ENCODE data around the gene SNRNP48. TPM values are rescaled to one million over a fixed set of nuclear protein-coding genes. Genes with fewer than 3 reads are reported as not detected.

Gene SNRNP48
- total RNA-seq: 10 to 100 TPM in 2 of 4 donors, 1 to 10 TPM in 2; 7.9 to 12.4 (median 9.7) TPM

DNA sequence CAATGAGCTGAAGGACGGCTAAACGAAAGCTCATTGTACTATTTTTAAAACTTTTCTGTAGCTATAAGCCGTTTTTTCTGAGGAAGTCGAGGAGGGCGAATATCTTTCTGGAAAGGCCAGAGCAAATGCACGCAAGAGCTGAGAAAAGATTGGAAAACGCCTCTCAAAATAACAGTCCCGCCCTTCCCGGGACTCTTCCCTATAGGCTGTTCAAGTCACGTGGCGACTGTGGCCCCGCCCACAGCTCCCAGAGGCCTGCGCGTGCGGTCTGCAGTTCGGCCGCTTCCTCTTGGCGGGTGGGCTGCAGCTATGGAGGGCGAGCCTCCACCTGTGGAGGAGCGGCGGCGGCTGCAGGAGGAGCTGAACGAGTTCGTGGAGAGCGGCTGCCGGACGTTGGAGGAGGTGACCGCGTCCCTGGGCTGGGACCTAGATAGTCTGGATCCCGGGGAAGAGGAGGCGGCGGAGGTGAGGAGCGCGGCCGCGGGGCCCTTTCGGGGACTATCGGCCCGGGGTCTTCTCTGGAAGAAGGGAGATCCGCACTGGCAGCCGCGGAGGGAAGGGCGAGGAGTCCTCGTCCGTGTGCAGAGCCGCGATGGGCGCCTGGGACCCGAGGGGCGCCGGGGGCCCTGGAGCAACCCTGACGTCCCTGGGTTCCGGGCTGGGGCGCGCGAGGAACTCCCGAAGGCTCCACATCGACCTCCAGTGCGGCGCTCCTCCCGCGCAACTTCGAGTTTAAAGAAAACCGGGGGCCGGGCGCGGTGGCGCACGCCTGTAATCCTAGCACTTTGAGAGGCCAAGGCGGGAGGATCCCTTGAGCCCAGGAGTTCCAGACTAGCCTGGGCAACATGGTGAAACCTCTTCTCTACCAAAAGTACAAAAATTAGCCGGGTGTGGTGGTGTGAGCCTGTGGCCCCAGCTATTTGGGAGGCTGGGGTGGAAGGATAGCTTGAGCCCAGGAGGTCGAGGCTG, at the start of gene SNRNP48:
SNRNP48 (plus strand) TSS at position 250 of the 969 bp plus-strand sequence; CDS start at position 310, 60 bp downstream.
- H3K4me1 ChIP-seq: peaks cover 31% of the 10 kb centered on the region
- WGBS: under 1% methylated on average over 39 of the region's 72 CpGs

GRCh38 chr6:7540595-7540994, 49.4 kb upstream of the SNRNP48 start:
- TF ChIP-seq POLR2AphosphoS5 (IDR thresholded peaks at IDR 0.05) (peak in 1 of 3 donors; percentile 44), EP300 (IDR thresholded peaks at IDR 0.05) (no peak)
- no peaks in the 10 kb centered on the region for H3K9me3 ChIP-seq
- H3K4me3 ChIP-seq: peak overlapping the region; percentile 70
- peaks cover 32% of the 10 kb centered on the region for H3K4me1 ChIP-seq
- no peaks in the 10 kb centered on the region for H3K36me3 ChIP-seq
- peak overlapping the region; percentile 98 for H3K27ac ChIP-seq
- H3K27me3 ChIP-seq: peaks cover 54% of the 10 kb centered on the region
- 15% methylated on average over 17 of the region's 17 CpGs for WGBS
- DNase-seq (ENCODE audit: low spot score in 2 of 2): no peak

More for the DNA sequence above, at the start of gene SNRNP48:
- Histone ChIP-seq H3K9me3 (no peaks in the 10 kb centered on the region), H3K4me3 (peak within 1 kb of the TSS; percentile 69), H3K27me3 (no peaks in the 10 kb centered on the region), H3K36me3 (peaks cover 9% of the 10 kb centered on the region), H3K27ac (peak within 1 kb of the TSS; percentile 42)
- peak; percentile 96 to 98 for DNase-seq (ENCODE audit: low spot score in 2 of 2)
- TF ChIP-seq POLR2AphosphoS5 (IDR thresholded peaks at IDR 0.05): peak in 2 of 3 donors; percentile 67 to 88
- TF ChIP-seq POLR2A (IDR thresholded peaks at IDR 0.05): peak; percentile 41 to 44
- TF ChIP-seq CTCF (IDR thresholded peaks at IDR 0.05): no peak
- TF ChIP-seq EP300 (IDR thresholded peaks at IDR 0.05): no peak

DNA sequence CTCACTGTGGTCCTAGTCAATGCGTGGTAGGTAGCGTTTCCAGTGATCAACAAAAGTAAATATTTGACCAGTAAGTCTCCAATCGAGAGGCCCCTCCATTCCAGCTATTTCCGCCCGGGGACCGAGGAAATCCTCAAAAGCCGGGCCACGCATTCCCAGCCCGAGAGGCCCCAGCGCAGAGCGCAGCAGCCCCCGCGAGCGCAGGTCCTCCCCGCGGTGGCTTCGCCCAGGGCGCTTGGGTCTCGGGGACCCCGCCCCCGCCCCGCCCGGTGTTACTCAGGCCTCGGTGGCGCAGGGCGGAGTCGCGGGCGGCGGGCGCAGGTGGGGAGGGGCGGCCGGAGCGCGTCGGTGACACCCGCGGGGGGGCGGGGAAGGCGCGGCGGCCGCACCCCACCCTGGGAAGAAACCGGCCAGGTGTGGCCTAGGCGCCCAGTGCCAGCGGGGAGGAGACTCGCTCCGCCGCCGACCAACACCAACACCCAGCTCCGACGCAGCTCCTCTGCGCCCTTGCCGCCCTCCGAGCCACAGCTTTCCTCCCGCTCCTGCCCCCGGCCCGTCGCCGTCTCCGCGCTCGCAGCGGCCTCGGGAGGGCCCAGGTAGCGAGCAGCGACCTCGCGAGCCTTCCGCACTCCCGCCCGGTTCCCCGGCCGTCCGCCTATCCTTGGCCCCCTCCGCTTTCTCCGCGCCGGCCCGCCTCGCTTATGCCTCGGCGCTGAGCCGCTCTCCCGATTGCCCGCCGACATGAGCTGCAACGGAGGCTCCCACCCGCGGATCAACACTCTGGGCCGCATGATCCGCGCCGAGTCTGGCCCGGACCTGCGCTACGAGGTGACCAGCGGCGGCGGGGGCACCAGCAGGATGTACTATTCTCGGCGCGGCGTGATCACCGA, 48.6 kb upstream of the SNRNP48 start, which contains the start of gene DSP:
DSP (plus strand) TSS at position 497 of the 890 bp plus-strand sequence; CDS start at position 742, 245 bp downstream.
- peak; percentile 76 to 81 for DNase-seq (ENCODE audit: low spot score in 2 of 2)
- peak within 1 kb of the TSS; percentile 98 for H3K27ac ChIP-seq
- no peaks in the 10 kb centered on the region for H3K36me3 ChIP-seq
- H3K27me3 ChIP-seq: peaks cover 50% of the 10 kb centered on the region
- H3K4me3 ChIP-seq: peak within 1 kb of the TSS; percentile 70
- peaks cover 32% of the 10 kb centered on the region for H3K4me1 ChIP-seq
- no peaks in the 10 kb centered on the region for H3K9me3 ChIP-seq
- no peak for TF ChIP-seq EP300 (IDR thresholded peaks at IDR 0.05)
- peak in 1 of 2 donors; percentile 55 for TF ChIP-seq POLR2A (IDR thresholded peaks at IDR 0.05)
- no peak for TF ChIP-seq CTCF (IDR thresholded peaks at IDR 0.05)
- TF ChIP-seq POLR2AphosphoS5 (IDR thresholded peaks at IDR 0.05): peak; percentile 47 to 95 (median 87)
- WGBS: under 1% methylated on average over 18 of the region's 105 CpGs

GRCh38 chr6:7542065-7542873, 47.7 kb upstream of the SNRNP48 start:
- no peak for DNase-seq (ENCODE audit: low spot score in 2 of 2)
- H3K27me3 ChIP-seq: peaks cover 47% of the 10 kb centered on the region
- peak overlapping the region; percentile 70 for H3K4me3 ChIP-seq
- no peaks in the 10 kb centered on the region for H3K9me3 ChIP-seq
- H3K4me1 ChIP-seq: peaks cover 32% of the 10 kb centered on the region
- peak overlapping the region; percentile 98 for H3K27ac ChIP-seq
- TF ChIP-seq CTCF (IDR thresholded peaks at IDR 0.05) (no peak), POLR2AphosphoS5 (IDR thresholded peaks at IDR 0.05) (no peak), EP300 (IDR thresholded peaks at IDR 0.05) (no peak), POLR2A (IDR thresholded peaks at IDR 0.05) (no peak)
- H3K36me3 ChIP-seq: no peaks in the 10 kb centered on the region
- WGBS: under 1% methylated on average over 26 of the region's 80 CpGs
